OCI-LY3 (cell line): Measurements from ENCODE around the gene SNRPD2.

Experiments
- H2AFZ ChIP-seq: fragments of 200-600, 300-600 bp; shearing (Covaris generic); 2 replicates; pipeline ENCODE4 v1.6.0; 2014; ENCODE audit warnings: antibody characterized with exemption, low read depth, low read length
- H3K27ac ChIP-seq: fragments of 200-600, 300-600 bp; sonication (generic); 2 replicates; pipeline ENCODE4 v1.5.1; 2014; ENCODE audit warnings: mild to moderate bottlenecking, low read length, moderate library complexity, mixed read lengths
- H3K27me3 ChIP-seq: fragments of 200-600, 300-600 bp; sonication (generic); 2 replicates; pipeline ENCODE4 v1.6.1; 2014; ENCODE audit warnings: low read depth, low read length, mixed read lengths
- H3K36me3 ChIP-seq: fragments of 200-600, 300-600 bp; sonication (generic); replicated peaks from 2 replicates; pipeline ENCODE3; 2014; ENCODE audit warnings: low read depth, low read length, mixed read lengths
- H3K4me1 ChIP-seq: fragments of 300-600, 200-600 bp; sonication (generic); 2 replicates; pipeline ENCODE4 v1.6.1; 2014; ENCODE audit warnings: low read length, mixed read lengths
- H3K4me2 ChIP-seq: fragments of 200-600, 300-600 bp; sonication (generic); 2 replicates; pipeline ENCODE4 v1.6.1; 2014; ENCODE audit warnings: low read length, mixed read lengths
- H3K4me3 ChIP-seq: fragments of 300-600, 200-600 bp; sonication (generic); 2 replicates; pipeline ENCODE4 v1.5.1; 2014; ENCODE audit warnings: antibody characterized with exemption, mild to moderate bottlenecking, low read length, moderate library complexity
- H3K79me2 ChIP-seq: fragments of 300-600, 200-600 bp; shearing (Covaris generic); 2 replicates; pipeline ENCODE4 v1.6.1; 2014; ENCODE audit warnings: mild to moderate bottlenecking, low read length, mixed read lengths
- H3K9ac ChIP-seq: fragments of 300-600, 200-600 bp; shearing (Covaris generic); 2 replicates; pipeline ENCODE4 v1.6.0; 2014; ENCODE audit warnings: mild to moderate bottlenecking, low read length, moderate library complexity
- H3K9me3 ChIP-seq: fragments of 200-600, 300-600 bp; shearing (Covaris generic); 2 replicates; pipeline ENCODE4 v1.6.1; 2014; ENCODE audit warnings: low read length, mixed read lengths; ENCODE audit not compliant: insufficient read depth
- H4K20me1 ChIP-seq: fragments of 200-600, 300-600 bp; sonication (generic); 2 replicates; pipeline ENCODE4 v1.6.1; 2016; ENCODE audit warnings: low read length, mixed read lengths; ENCODE audit not compliant: insufficient read depth
- CTCF ChIP-seq: fragments of 200-600, 300-600 bp; sonication (generic); IDR thresholded peaks from 2 replicates; pipeline ENCODE4 v1.5.1; 2014; ENCODE audit warnings: antibody characterized with exemption, low read length, low read depth
- EZH2phosphoT487 ChIP-seq: fragments of 200-600 bp; shearing (Covaris generic); IDR thresholded peaks from 2 replicates; pipeline ENCODE4 v1.6.1; 2018; ENCODE audit warnings: antibody characterized with exemption, mixed run types, low read depth

SNRPD2 gene

GRCh38 chr19:45659096-45659729 lies 32.5 kb downstream of the SNRPD2 start:
- Histone ChIP-seq H4K20me1 (no peaks in the 10 kb centered on the region), H3K4me3 (no peak overlapping the region), H3K27ac (no peak overlapping the region), H3K9me3 (no peaks in the 10 kb centered on the region), H2AFZ (no peak overlapping the region), H3K4me2 (no peak overlapping the region), H3K36me3 (no peaks in the 10 kb centered on the region), H3K4me1 (no peaks in the 10 kb centered on the region), H3K79me2 (no peaks in the 10 kb centered on the region), H3K27me3 (peaks cover 10% of the 10 kb centered on the region; the same call in 1 of the 2 replicates), H3K9ac (no peak overlapping the region)
- no peak for TF ChIP-seq EZH2phosphoT487
- TF ChIP-seq CTCF: no peak

- TF ChIP-seq EZH2phosphoT487 (no peak), CTCF (no peak)
- no peaks in the 10 kb centered on the region for H3K36me3 ChIP-seq
- H3K79me2 ChIP-seq: no peaks in the 10 kb centered on the region
- no peak overlapping the region for H3K4me2 ChIP-seq
- H3K27me3 ChIP-seq: peaks cover 10% of the 10 kb centered on the region; the same call in 1 of the 2 replicates
- no peak overlapping the region for H3K27ac ChIP-seq
- H2AFZ ChIP-seq: no peak overlapping the region
- no peaks in the 10 kb centered on the region for H4K20me1 ChIP-seq
- no peak overlapping the region for H3K4me3 ChIP-seq
- no peak overlapping the region for H3K9ac ChIP-seq
- H3K9me3 ChIP-seq: no peaks in the 10 kb centered on the region
- no peaks in the 10 kb centered on the region for H3K4me1 ChIP-seq
These were observed 34.1 kb downstream of the SNRPD2 start for GRCh38 chr19:45657520-45658167.

GRCh38 chr19:45655073-45655472 lies 36.7 kb downstream of the SNRPD2 start:
- H3K4me3 ChIP-seq: no peak overlapping the region
- H3K9me3 ChIP-seq: no peaks in the 10 kb centered on the region

GRCh38 chr19:45653634-45654033 lies 38.1 kb downstream of the SNRPD2 start:
- H4K20me1 ChIP-seq: no peaks in the 10 kb centered on the region
- no peak overlapping the region for H3K27ac ChIP-seq
- no peak overlapping the region for H2AFZ ChIP-seq
- H3K9ac ChIP-seq: no peak overlapping the region
- no peaks in the 10 kb centered on the region for H3K36me3 ChIP-seq
- H3K9me3 ChIP-seq: no peaks in the 10 kb centered on the region
- no peaks in the 10 kb centered on the region for H3K79me2 ChIP-seq
- no peak for TF ChIP-seq EZH2phosphoT487
- H3K27me3 ChIP-seq: no peaks in the 10 kb centered on the region
- no peaks in the 10 kb centered on the region for H3K4me1 ChIP-seq
- H3K4me2 ChIP-seq: no peak overlapping the region
- no peak overlapping the region for H3K4me3 ChIP-seq

More at GRCh38 chr19:45655073-45655472, 36.7 kb downstream of the SNRPD2 start:
- Histone ChIP-seq H3K9ac (no peak overlapping the region), H3K4me2 (no peak overlapping the region), H4K20me1 (no peaks in the 10 kb centered on the region), H3K27ac (no peak overlapping the region), H3K27me3 (peaks cover 5% of the 10 kb centered on the region; the same call in 1 of the 2 replicates), H3K4me1 (no peaks in the 10 kb centered on the region), H3K36me3 (no peaks in the 10 kb centered on the region), H3K79me2 (no peaks in the 10 kb centered on the region), H2AFZ (no peak overlapping the region)
- TF ChIP-seq EZH2phosphoT487: no peak
- TF ChIP-seq CTCF: no peak
